Measurements from ENCODE around the gene HM13. TPM values are rescaled to one million over a fixed set of nuclear protein-coding genes. Genes with fewer than 3 reads are reported as not detected.

Gene HM13
- total and polyA plus RNA-seq, 2 of the 13 experiments (the other 11 are each of a cell fraction or from before 2014, with no cell fraction given) = 118 to 243 TPM

- no peak for TF ChIP-seq ETS1 (CRISPR knock-in tag; IDR thresholded peaks at IDR 0.05)
- peak in 1 of 2 experiments; percentile 36; a peak in 1 of 4 replicates for TF ChIP-seq KLF16 (CRISPR knock-in tag; IDR thresholded peaks at IDR 0.05)
- TF ChIP-seq CERS6 (CRISPR knock-in tag; IDR thresholded peaks at IDR 0.05) = no peak
- TF ChIP-seq ARID2 (CRISPR knock-in tag; IDR thresholded peaks at IDR 0.05; ENCODE audit: borderline replicate concordance) = no peak
- TF ChIP-seq KDM2A (CRISPR knock-in tag; IDR thresholded peaks at IDR 0.05; ENCODE audit: borderline replicate concordance, low read depth) = peak; percentile 52; the same call in 1 of the 2 replicates
- 0 out of 2 replicates have a peak, but pooled peaks have one; percentile 6 for TF ChIP-seq ZNF12 (CRISPR knock-in tag; IDR thresholded peaks at IDR 0.05)
- no peak for TF ChIP-seq ZNF841 (CRISPR knock-in tag; IDR thresholded peaks at IDR 0.05; ENCODE audit: borderline replicate concordance)
- no peak; the same call in 1 of the 2 replicates for TF ChIP-seq ZNF124 (CRISPR knock-in tag; IDR thresholded peaks at IDR 0.05)
- TF ChIP-seq ZNF30 (CRISPR knock-in tag; IDR thresholded peaks at IDR 0.05) = no peak
- peak; percentile 89 for TF ChIP-seq LBX2 (CRISPR knock-in tag; IDR thresholded peaks at IDR 0.05; ENCODE audit: borderline replicate concordance)
- no peak for TF ChIP-seq ZNF577 (CRISPR knock-in tag; IDR thresholded peaks at IDR 0.05; ENCODE audit: borderline replicate concordance, low read depth)
Observed at GRCh38 chr20:31595654-31596411, 81.6 kb downstream of the HM13 start (continued).

All from HepG2 (cell line).